Ectodermal cell (in vitro differentiated cells): ENCODE data around the gene EMC9. TPM values are rescaled to one million over a fixed set of nuclear protein-coding genes. Genes with fewer than 3 reads are reported as not detected.

ENCODE experiments used
- H3K27ac ChIP-seq: 2 replicates; pipeline ENCODE4 v1.7.0; 2013; ENCODE audit warnings: mild to moderate bottlenecking, low read depth, low read length; ENCODE audit not compliant: insufficient read depth, poor library complexity, severe bottlenecking
- H3K27me3 ChIP-seq: 2 replicates; pipeline ENCODE4 v1.7.0; 2013; ENCODE audit warnings: mild to moderate bottlenecking, low read length; ENCODE audit not compliant: insufficient read depth, control insufficient read depth, poor library complexity, severe bottlenecking
- H3K36me3 ChIP-seq: one replicate; pipeline ENCODE4 v1.7.0; 2013; ENCODE audit warnings: low read length; ENCODE audit not compliant: control insufficient read depth, insufficient read depth
- H3K4me1 ChIP-seq: one replicate; pipeline ENCODE4 v1.7.0; 2013; ENCODE audit warnings: low read length; ENCODE audit not compliant: control insufficient read depth, insufficient read depth
- H3K4me3 ChIP-seq: 2 replicates; pipeline ENCODE4 v1.7.0; 2013; ENCODE audit warnings: low read depth, low read length, control low read depth; ENCODE audit not compliant: insufficient read depth
- H3K9me3 ChIP-seq: 2 replicates; pipeline ENCODE4 v1.7.0; 2013; ENCODE audit warnings: mild to moderate bottlenecking, low read length, moderate library complexity; ENCODE audit not compliant: control insufficient read depth
- WGBS, 2 experiments: methylation state at CpG; one replicate each; pipeline ENCODE4 v1.1.7; 2013; ENCODE audit warnings: missing lambda C conversion rate in 2 of 2; 5-methylcytosine and 5-hydroxymethylcytosine counted together
- polyA plus RNA-seq, 4 experiments: library from polyadenylated mRNA; stranded (reverse); fragments of 50-300 nt; gene quantifications; one replicate each; pipeline ENCODE4 v1.2.3, GENCODE V29; 2013

EMC9 gene
- polyA plus RNA-seq (2013, experiment 1 of 4): 25.7 TPM
- polyA plus RNA-seq (2013, experiment 2 of 4): 23.3 TPM
- polyA plus RNA-seq (2013, experiment 3 of 4): 25.8 TPM
- polyA plus RNA-seq (2013, experiment 4 of 4): 28.7 TPM

GRCh38 chr14:24141097-24141880 lies at the start of gene EMC9:
Gene EMC9 (minus strand): TSS chr14:24141591. CDS start chr14:24141304, 287 bp downstream.
- 0% methylated on average over 65 of the region's 65 CpGs for WGBS, 2 experiments
- Histone ChIP-seq H3K4me1 (peaks cover 2% of the 10 kb centered on the region), H3K27me3 (no peaks in the 10 kb centered on the region), H3K36me3 (peaks cover 20% of the 10 kb centered on the region), H3K4me3 (peak within 1 kb of the TSS; percentile 73), H3K9me3 (no peaks in the 10 kb centered on the region), H3K27ac (peak within 1 kb of the TSS; percentile 88)

- no peaks in the 10 kb centered on the region for H3K27me3 ChIP-seq
- peaks cover 7% of the 10 kb centered on the region for H3K4me1 ChIP-seq
- H3K27ac ChIP-seq: no peak overlapping the region
- H3K9me3 ChIP-seq: no peaks in the 10 kb centered on the region
- H3K36me3 ChIP-seq: peaks cover 22% of the 10 kb centered on the region
- H3K4me3 ChIP-seq: no peak overlapping the region
- 94 to 97% methylated on average over 9 to 10 of the region's 10 CpGs for WGBS, 2 experiments
These were observed 49.0 kb upstream of the EMC9 start for GRCh38 chr14:24190416-24190815.

- Histone ChIP-seq H3K4me1 (peaks cover 7% of the 10 kb centered on the region), H3K9me3 (no peaks in the 10 kb centered on the region), H3K36me3 (peaks cover 22% of the 10 kb centered on the region), H3K27ac (no peak overlapping the region), H3K4me3 (no peak overlapping the region), H3K27me3 (no peaks in the 10 kb centered on the region)
- 93 to 94% methylated on average over 9 of the region's 9 CpGs for WGBS, 2 experiments
These were observed 48.1 kb upstream of the EMC9 start for GRCh38 chr14:24189460-24189859.

- 4 to 7% methylated on average over 2 to 3 of the region's 3 CpGs for WGBS, 2 experiments
- peak overlapping the region; percentile 45 for H3K27ac ChIP-seq
- peaks cover 22% of the 10 kb centered on the region for H3K36me3 ChIP-seq
- no peaks in the 10 kb centered on the region for H3K9me3 ChIP-seq
- H3K4me3 ChIP-seq: peak overlapping the region; percentile 88
- no peaks in the 10 kb centered on the region for H3K27me3 ChIP-seq
- peaks cover 7% of the 10 kb centered on the region for H3K4me1 ChIP-seq
These were observed 47.6 kb upstream of the EMC9 start for GRCh38 chr14:24189059-24189375.

- peaks cover 22% of the 10 kb centered on the region for H3K36me3 ChIP-seq
- peak within 1 kb of the TSS; percentile 88 for H3K4me3 ChIP-seq
- peak within 1 kb of the TSS; percentile 71 for H3K27ac ChIP-seq
- no peaks in the 10 kb centered on the region for H3K9me3 ChIP-seq
- H3K27me3 ChIP-seq: no peaks in the 10 kb centered on the region
- peaks cover 7% of the 10 kb centered on the region for H3K4me1 ChIP-seq
- 1% methylated on average over 65 of the region's 65 CpGs for WGBS, 2 experiments
These were observed 47.1 kb upstream of the EMC9 start, which contains the start of gene IPO4 for GRCh38 chr14:24188251-24189058. Gene IPO4 (minus strand): TSS chr14:24188816. CDS start chr14:24188787, 29 bp downstream.

- Histone ChIP-seq H3K4me3 (peak overlapping the region; percentile 88), H3K36me3 (peaks cover 22% of the 10 kb centered on the region), H3K9me3 (no peaks in the 10 kb centered on the region), H3K4me1 (peaks cover 7% of the 10 kb centered on the region), H3K27me3 (no peaks in the 10 kb centered on the region), H3K27ac (no peak overlapping the region)
- WGBS, 2 experiments: 93 to 94% methylated on average over 2 of the region's 2 CpGs
These were observed 46.1 kb upstream of the EMC9 start for GRCh38 chr14:24187539-24187915.

GRCh38 chr14:24186831-24187538 lies 45.6 kb upstream of the EMC9 start:
- no peak overlapping the region for H3K27ac ChIP-seq
- peaks cover 16% of the 10 kb centered on the region for H3K36me3 ChIP-seq
- peaks cover 7% of the 10 kb centered on the region for H3K4me1 ChIP-seq
- H3K27me3 ChIP-seq: no peaks in the 10 kb centered on the region
- no peaks in the 10 kb centered on the region for H3K9me3 ChIP-seq
- H3K4me3 ChIP-seq: no peak overlapping the region
- WGBS, 2 experiments: 94 to 95% methylated on average over 10 of the region's 10 CpGs

- peaks cover 7% of the 10 kb centered on the region for H3K4me1 ChIP-seq
- no peaks in the 10 kb centered on the region for H3K9me3 ChIP-seq
- H3K27me3 ChIP-seq: no peaks in the 10 kb centered on the region
- H3K27ac ChIP-seq: no peak overlapping the region
- 95 to 96% methylated on average over 11 of the region's 11 CpGs for WGBS, 2 experiments
- H3K36me3 ChIP-seq: peaks cover 19% of the 10 kb centered on the region
- H3K4me3 ChIP-seq: no peak overlapping the region
These were observed 44.4 kb upstream of the EMC9 start for GRCh38 chr14:24185741-24186140.

GRCh38 chr14:24185026-24185425 lies 43.6 kb upstream of the EMC9 start:
- Histone ChIP-seq H3K36me3 (peaks cover 22% of the 10 kb centered on the region), H3K9me3 (no peaks in the 10 kb centered on the region), H3K27ac (no peak overlapping the region), H3K4me3 (no peak overlapping the region), H3K27me3 (no peaks in the 10 kb centered on the region), H3K4me1 (peaks cover 7% of the 10 kb centered on the region)
- 94 to 97% methylated on average over 7 of the region's 7 CpGs for WGBS, 2 experiments
